Loucy (cell line): Measurements from ENCODE around the gene SAG.

ENCODE experiments used
- H2AFZ ChIP-seq: fragments of 200-600 bp; sonication (generic); 2 replicates; pipeline ENCODE4 v1.6.0; 2016; ENCODE audit warnings: antibody characterized with exemption, mild to moderate bottlenecking, low read length, moderate library complexity
- H3F3A ChIP-seq: fragments of 200-600 bp; 2 replicates; pipeline ENCODE4 v1.6.0; 2016; ENCODE audit warnings: antibody characterized with exemption, low read depth, mild to moderate bottlenecking
- H3K27me3 ChIP-seq: fragments of 200-600 bp; sonication (generic); 2 replicates; pipeline ENCODE4 v1.6.1; 2014; ENCODE audit warnings: low read length, mild to moderate bottlenecking; ENCODE audit not compliant: insufficient read depth, poor library complexity, severe bottlenecking
- H3K36me3 ChIP-seq: fragments of 200-600 bp; sonication (generic); 2 replicates; pipeline ENCODE4 v1.6.1; 2016; ENCODE audit warnings: low read length; ENCODE audit not compliant: insufficient read depth
- H3K4me1 ChIP-seq: fragments of 200-600 bp; sonication (generic); 2 replicates; pipeline ENCODE4 v1.5.1; 2014; ENCODE audit warnings: low read length, mild to moderate bottlenecking; ENCODE audit not compliant: insufficient read depth, poor library complexity, severe bottlenecking
- H3K4me2 ChIP-seq: fragments of 200-600 bp; sonication (generic); 2 replicates; pipeline ENCODE4 v1.6.0; 2014; ENCODE audit warnings: antibody characterized with exemption, low read length, low read depth, mild to moderate bottlenecking; ENCODE audit not compliant: poor library complexity, severe bottlenecking
- H3K4me3 ChIP-seq: fragments of 200-600 bp; sonication (generic); 2 replicates; pipeline ENCODE4 v1.5.1; 2014; ENCODE audit warnings: low read length, mild to moderate bottlenecking, mixed read lengths; ENCODE audit not compliant: poor library complexity, severe bottlenecking
- H3K79me2 ChIP-seq: fragments of 200-600 bp; sonication (generic); 2 replicates; pipeline ENCODE4 v1.6.1; 2014; ENCODE audit warnings: low read length; ENCODE audit not compliant: insufficient read depth
- H3K9ac ChIP-seq: fragments of 200-600 bp; sonication (generic); 2 replicates; pipeline ENCODE4 v1.6.0; 2014; ENCODE audit warnings: mild to moderate bottlenecking, low read depth, low read length, moderate library complexity; ENCODE audit not compliant: poor library complexity, severe bottlenecking
- H3K9me2 ChIP-seq: fragments of 200-600 bp; sonication (generic); replicated peaks from 2 replicates; pipeline ENCODE4 v1.6.1; 2016; ENCODE audit warnings: low read depth, low read length, mixed read lengths
- H3K9me3 ChIP-seq: fragments of 200-600 bp; sonication (generic); 2 replicates; pipeline ENCODE4 v1.6.1; 2014; ENCODE audit warnings: mild to moderate bottlenecking, antibody characterized with exemption, low read length, low read depth; ENCODE audit not compliant: insufficient read depth
- H4K20me1 ChIP-seq: fragments of 200-600 bp; sonication (generic); 2 replicates; pipeline ENCODE4 v1.6.0; 2014; ENCODE audit warnings: antibody characterized with exemption, low read length, mild to moderate bottlenecking; ENCODE audit not compliant: insufficient read depth, poor library complexity, severe bottlenecking
- EZH2phosphoT487 ChIP-seq: fragments of 200-600 bp; IDR thresholded peaks from 2 replicates; pipeline ENCODE4 v1.6.1; 2018; ENCODE audit warnings: antibody characterized with exemption, mild to moderate bottlenecking, moderate library complexity, borderline replicate concordance
- TF ChIP-seq, protein P1 (sequence below): fragments of 200-600 bp; sonication (generic); conservative IDR thresholded peaks from 2 replicates; pipeline ENCODE4 v1.5.1; 2014; ENCODE audit warnings: mild to moderate bottlenecking, antibody characterized with exemption, low read length

SAG gene

DNA sequence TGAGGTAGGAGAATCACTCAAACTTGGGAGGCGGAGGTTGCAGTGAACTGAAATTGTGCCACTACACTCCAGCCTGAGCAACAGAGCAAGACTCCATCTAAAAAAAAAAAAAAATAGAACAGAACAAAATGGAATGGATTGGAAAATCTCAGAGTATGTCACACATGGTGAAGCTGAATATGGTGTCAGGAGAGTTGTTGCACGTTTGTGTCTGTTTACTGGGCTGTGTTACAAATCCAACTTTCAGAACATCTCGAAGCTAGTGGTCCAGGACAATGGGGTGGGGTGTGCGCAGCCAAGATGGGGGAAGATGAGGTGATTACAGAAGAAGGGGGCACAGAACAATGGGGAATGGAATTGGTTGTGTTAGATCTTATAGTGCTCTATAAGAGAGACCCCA lies 17.6 kb downstream of the SAG start:
- no peak for TF ChIP-seq EZH2phosphoT487
- TF ChIP-seq, protein P1, sequence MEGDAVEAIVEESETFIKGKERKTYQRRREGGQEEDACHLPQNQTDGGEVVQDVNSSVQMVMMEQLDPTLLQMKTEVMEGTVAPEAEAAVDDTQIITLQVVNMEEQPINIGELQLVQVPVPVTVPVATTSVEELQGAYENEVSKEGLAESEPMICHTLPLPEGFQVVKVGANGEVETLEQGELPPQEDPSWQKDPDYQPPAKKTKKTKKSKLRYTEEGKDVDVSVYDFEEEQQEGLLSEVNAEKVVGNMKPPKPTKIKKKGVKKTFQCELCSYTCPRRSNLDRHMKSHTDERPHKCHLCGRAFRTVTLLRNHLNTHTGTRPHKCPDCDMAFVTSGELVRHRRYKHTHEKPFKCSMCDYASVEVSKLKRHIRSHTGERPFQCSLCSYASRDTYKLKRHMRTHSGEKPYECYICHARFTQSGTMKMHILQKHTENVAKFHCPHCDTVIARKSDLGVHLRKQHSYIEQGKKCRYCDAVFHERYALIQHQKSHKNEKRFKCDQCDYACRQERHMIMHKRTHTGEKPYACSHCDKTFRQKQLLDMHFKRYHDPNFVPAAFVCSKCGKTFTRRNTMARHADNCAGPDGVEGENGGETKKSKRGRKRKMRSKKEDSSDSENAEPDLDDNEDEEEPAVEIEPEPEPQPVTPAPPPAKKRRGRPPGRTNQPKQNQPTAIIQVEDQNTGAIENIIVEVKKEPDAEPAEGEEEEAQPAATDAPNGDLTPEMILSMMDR = no peak
- peaks cover 4% of the 10 kb centered on the region for H3K4me1 ChIP-seq
- no peaks in the 10 kb centered on the region for H3F3A ChIP-seq
- H3K9me2 ChIP-seq = no peaks in the 10 kb centered on the region
- H3K9ac ChIP-seq = no peak overlapping the region
- H3K4me3 ChIP-seq = no peak overlapping the region
- no peaks in the 10 kb centered on the region for H3K27me3 ChIP-seq
- H3K9me3 ChIP-seq = no peaks in the 10 kb centered on the region
- H4K20me1 ChIP-seq = no peaks in the 10 kb centered on the region
- H2AFZ ChIP-seq = no peak overlapping the region
- no peaks in the 10 kb centered on the region for H3K79me2 ChIP-seq
- H3K4me2 ChIP-seq = no peak overlapping the region
- H3K36me3 ChIP-seq = no peaks in the 10 kb centered on the region

DNA sequence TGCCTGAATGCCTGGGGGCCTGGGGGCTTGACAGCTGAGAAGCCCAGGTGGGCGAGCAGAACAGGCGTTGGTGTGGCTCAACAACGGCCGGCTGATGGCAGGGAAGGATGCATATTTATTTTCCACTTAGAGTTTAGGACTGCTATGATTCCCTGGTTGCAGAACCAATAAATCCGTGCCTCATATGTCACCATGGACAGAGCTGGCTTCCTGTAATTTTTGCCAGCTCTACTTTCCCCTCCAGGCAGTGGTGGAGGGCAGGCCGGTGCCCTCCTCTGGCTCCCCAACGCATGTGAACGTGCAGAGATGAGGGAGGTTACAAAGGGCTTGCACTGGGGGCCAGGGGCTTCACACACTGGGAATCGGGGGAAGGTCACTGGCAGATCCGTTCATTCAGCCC lies 18.2 kb downstream of the SAG start:
- TF ChIP-seq, protein P1 = no peak
- H3K36me3 ChIP-seq = no peaks in the 10 kb centered on the region
- no peaks in the 10 kb centered on the region for H3K9me3 ChIP-seq
- no peaks in the 10 kb centered on the region for H3K27me3 ChIP-seq
- H3K4me3 ChIP-seq = no peak overlapping the region
- no peak overlapping the region for H3K4me2 ChIP-seq
- H3K9me2 ChIP-seq = no peaks in the 10 kb centered on the region
- no peaks in the 10 kb centered on the region for H3K79me2 ChIP-seq
- H3K9ac ChIP-seq = no peak overlapping the region
- peaks cover 5% of the 10 kb centered on the region for H3K4me1 ChIP-seq
- no peaks in the 10 kb centered on the region for H4K20me1 ChIP-seq
- no peaks in the 10 kb centered on the region for H3F3A ChIP-seq
- H2AFZ ChIP-seq = no peak overlapping the region

DNA sequence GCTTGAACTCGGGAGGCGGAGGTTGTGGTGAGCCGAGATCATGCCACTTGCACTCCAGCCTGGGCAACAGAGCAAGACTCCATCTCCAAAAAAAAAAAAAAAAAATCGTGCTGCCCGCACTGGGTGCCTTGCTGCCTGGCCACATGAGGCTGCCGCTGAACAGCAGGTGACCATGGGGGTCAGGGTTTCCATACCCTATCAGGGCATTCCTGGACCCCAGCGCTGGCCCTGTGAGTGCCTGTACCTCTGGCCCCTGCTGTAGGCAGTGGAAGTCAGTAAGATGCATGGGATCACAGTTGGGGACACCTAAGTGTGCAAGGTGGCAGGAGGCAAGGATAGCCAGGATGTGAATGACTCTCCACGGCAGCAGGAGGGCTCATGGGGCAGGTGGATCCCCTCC lies 18.9 kb downstream of the SAG start:
- H3K27me3 ChIP-seq = no peaks in the 10 kb centered on the region
- H3K79me2 ChIP-seq = no peaks in the 10 kb centered on the region
- H3F3A ChIP-seq = no peaks in the 10 kb centered on the region
- H2AFZ ChIP-seq = no peak overlapping the region
- H3K36me3 ChIP-seq = no peaks in the 10 kb centered on the region
- H3K9ac ChIP-seq = no peak overlapping the region
- no peak for TF ChIP-seq EZH2phosphoT487
- TF ChIP-seq, protein P1 = no peak
- no peaks in the 10 kb centered on the region for H4K20me1 ChIP-seq
- H3K4me1 ChIP-seq = peaks cover 12% of the 10 kb centered on the region
- H3K9me2 ChIP-seq = no peaks in the 10 kb centered on the region
- no peak overlapping the region for H3K4me3 ChIP-seq
- no peak overlapping the region for H3K4me2 ChIP-seq
- H3K9me3 ChIP-seq = no peaks in the 10 kb centered on the region
